Right renal pelvis (tissue), 4 donors: Measurements from ENCODE around the gene USP46. TPM values are rescaled to one million over a fixed set of nuclear protein-coding genes. Genes with fewer than 3 reads are reported as not detected.

ENCODE experiments used
- polyA plus RNA-seq, 4 donors: library from polyadenylated mRNA; unstranded; fragments of 120-200 nt; gene quantifications; one replicate each; pipeline ENCODE4 v1.2.1, GENCODE V29; 2013; ENCODE audit not compliant: insufficient read length in 4 of 4

The USP46 gene
- polyA plus RNA-seq, 4 donors: 29.8 to 40.8 (median 37.1) TPM

Other genes starting within 250 kb of the USP46 start
- gene ERVMER34-1, start 92.1 kb upstream of the USP46 start, polyA plus RNA-seq: 1 to 10 TPM; 3.2 to 5.0 (median 4.2) TPM
- 10 to 100 TPM; 33.7 to 49.6 (median 46.0) TPM for gene RASL11B, start 203.0 kb upstream of the USP46 start, polyA plus RNA-seq